Inflammatory macrophage treated with lipopolysaccharide for 1 hour (primary cell): ENCODE results near the gene RGMB.
"Not testable (repeated sequence)": the region's sequence is repeated elsewhere in the genome, so short reads cannot be mapped to it uniquely, and the experiment has no call there.

Experiments
- DNase-seq, 2 donors: peaks; one replicate each; pipeline ENCODE4 v3.0.0-alpha.2; 2020 to 2022

The RGMB gene

GRCh38 chr5:98773464-98774191 is at the start of gene RGMB:
RGMB (plus strand) TSS chr5:98773663; CDS start chr5:98774071, 408 bp downstream.
- peak; percentile 84 to 85 for DNase-seq

- no peak for DNase-seq
Observed at GRCh38 chr5:98726258-98726657, 47.2 kb upstream of the RGMB start.

- DNase-seq = no peak
Observed at GRCh38 chr5:98727686-98728085, 45.8 kb upstream of the RGMB start.

- no peak for DNase-seq
Observed at GRCh38 chr5:98734646-98735045, 38.8 kb upstream of the RGMB start.

- peak in 1 of 2 donors; percentile 5 for DNase-seq
Observed at GRCh38 chr5:98735806-98736507, 37.5 kb upstream of the RGMB start.

GRCh38 chr5:98736753-98737152 is 36.7 kb upstream of the RGMB start:
- no peak for DNase-seq

GRCh38 chr5:98737441-98737840 is 36.0 kb upstream of the RGMB start:
- not testable (repeated sequence) for DNase-seq

- not testable (repeated sequence) for DNase-seq
Observed at GRCh38 chr5:98738481-98739149, 34.8 kb upstream of the RGMB start.

GRCh38 chr5:98741926-98742325 is 31.5 kb upstream of the RGMB start:
- no peak for DNase-seq

- DNase-seq = no peak
Observed at GRCh38 chr5:98742396-98743073, 30.9 kb upstream of the RGMB start.

GRCh38 chr5:98748259-98748658 is 25.2 kb upstream of the RGMB start:
- not testable (repeated sequence) for DNase-seq

- no peak for DNase-seq
Observed at GRCh38 chr5:98749046-98749445, 24.4 kb upstream of the RGMB start.

GRCh38 chr5:98750693-98751092 is 22.8 kb upstream of the RGMB start:
- DNase-seq = no peak

GRCh38 chr5:98752331-98752730 is 21.1 kb upstream of the RGMB start:
- DNase-seq = not testable (repeated sequence)

GRCh38 chr5:98752801-98753200 is 20.7 kb upstream of the RGMB start:
- DNase-seq = not testable (repeated sequence)

GRCh38 chr5:98753507-98753906 is 20.0 kb upstream of the RGMB start:
- DNase-seq = no peak

GRCh38 chr5:98755406-98755805 is 18.1 kb upstream of the RGMB start:
- DNase-seq = no peak

GRCh38 chr5:98757978-98758377 is 15.5 kb upstream of the RGMB start:
- DNase-seq = no peak

GRCh38 chr5:98763001-98763630 is 10.3 kb upstream of the RGMB start:
- DNase-seq = no peak

- no peak for DNase-seq
Observed at GRCh38 chr5:98765815-98766214, 7.6 kb upstream of the RGMB start.

- DNase-seq = no peak
Observed at GRCh38 chr5:98767581-98767980, 5.9 kb upstream of the RGMB start.

GRCh38 chr5:98768160-98768959 is 5.1 kb upstream of the RGMB start:
- DNase-seq = peak in 1 of 2 donors; percentile 61
